NCI-H82 treated with DMSO at 0.1 percent for 48 hours (cell line): Measurements from ENCODE around the gene CDC42BPA.

ENCODE experiments used
- DNase-seq: peaks from one replicate; lab custom pipeline; 2025; ENCODE audit not compliant: unreplicated experiment; lab: John Stamatoyannopoulos, UW

Gene CDC42BPA

GRCh38 chr1:227213426-227213825 lies 104.9 kb downstream of the CDC42BPA start:
- no peak for DNase-seq

- DNase-seq: no peak
Measured at GRCh38 chr1:227212164-227212563, 106.1 kb downstream of the CDC42BPA start.

GRCh38 chr1:227210604-227211003 lies 107.7 kb downstream of the CDC42BPA start:
- DNase-seq: no peak

GRCh38 chr1:227197064-227197463 lies 121.2 kb downstream of the CDC42BPA start:
- DNase-seq: no peak

GRCh38 chr1:227192163-227192562 lies 126.1 kb downstream of the CDC42BPA start:
- DNase-seq: no peak

GRCh38 chr1:227191607-227192006 lies 126.7 kb downstream of the CDC42BPA start:
- DNase-seq: no peak

GRCh38 chr1:227190321-227190720 lies 128.0 kb downstream of the CDC42BPA start:
- DNase-seq: no peak

- DNase-seq: no peak
Measured at GRCh38 chr1:227185291-227185690, 133.0 kb downstream of the CDC42BPA start.

- no peak for DNase-seq
Measured at GRCh38 chr1:227182012-227182411, 136.3 kb downstream of the CDC42BPA start.

- no peak for DNase-seq
Measured at GRCh38 chr1:227175611-227176010, 142.7 kb downstream of the CDC42BPA start.

GRCh38 chr1:227174164-227174563 lies 144.1 kb downstream of the CDC42BPA start:
- no peak for DNase-seq

- DNase-seq: no peak
Measured at GRCh38 chr1:227170361-227171166, 147.7 kb downstream of the CDC42BPA start.

- DNase-seq: no peak
Measured at GRCh38 chr1:227169343-227169742, 148.9 kb downstream of the CDC42BPA start.

- no peak for DNase-seq
Measured at GRCh38 chr1:227167276-227168101, 150.8 kb downstream of the CDC42BPA start.

GRCh38 chr1:227166559-227166958 lies 151.7 kb downstream of the CDC42BPA start:
- DNase-seq: no peak

GRCh38 chr1:227161470-227161869 lies 156.8 kb downstream of the CDC42BPA start:
- no peak for DNase-seq

GRCh38 chr1:227156520-227156919 lies 161.8 kb downstream of the CDC42BPA start:
- DNase-seq: no peak

- no peak for DNase-seq
Measured at GRCh38 chr1:227155688-227156087, 162.6 kb downstream of the CDC42BPA start.

- no peak for DNase-seq
Measured at GRCh38 chr1:227155004-227155403, 163.3 kb downstream of the CDC42BPA start.

- no peak for DNase-seq
Measured at GRCh38 chr1:227152525-227152924, 165.8 kb downstream of the CDC42BPA start.

GRCh38 chr1:227140376-227140775 lies 177.9 kb downstream of the CDC42BPA start:
- DNase-seq: no peak

- no peak for DNase-seq
Measured at GRCh38 chr1:227136210-227136820, 182.0 kb downstream of the CDC42BPA start.
